GM21825 (cell line): Measurements from ENCODE around the gene TMEM45A.
"Not testable (repeated sequence)": the region's sequence is repeated elsewhere in the genome, so short reads cannot be mapped to it uniquely, and the experiment has no call there.

ENCODE experiments used
- ATAC-seq: cut with Tn5 transposase; IDR thresholded peaks from one replicate; pipeline ENCODE4 v1.9.1; 2021; ENCODE audit warnings: mild to moderate bottlenecking, moderate library complexity; ENCODE audit not compliant: unreplicated experiment

TMEM45A gene

GRCh38 chr3:100563652-100564211 lies 71.3 kb downstream of the TMEM45A start:
- no peak for ATAC-seq

DNA sequence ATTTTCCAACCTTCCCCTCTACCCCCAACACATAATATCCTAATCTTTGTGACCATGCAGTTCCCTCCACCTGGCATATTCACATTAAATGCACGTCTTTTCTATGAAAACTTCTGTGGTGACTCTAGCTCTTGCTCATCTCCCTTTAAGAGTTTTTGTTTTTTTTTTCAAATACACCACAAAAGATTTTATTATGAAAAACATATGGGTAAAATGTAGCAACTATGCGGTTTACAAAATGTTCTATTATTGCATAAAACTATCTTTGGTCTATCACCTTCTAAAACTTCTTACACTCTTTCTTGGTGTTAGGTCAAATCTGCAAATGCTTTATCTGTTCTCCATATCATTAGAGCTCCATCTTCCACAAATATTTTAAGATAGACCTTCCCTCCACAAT lies 78.4 kb downstream of the TMEM45A start:
- ATAC-seq, result no peak

DNA sequence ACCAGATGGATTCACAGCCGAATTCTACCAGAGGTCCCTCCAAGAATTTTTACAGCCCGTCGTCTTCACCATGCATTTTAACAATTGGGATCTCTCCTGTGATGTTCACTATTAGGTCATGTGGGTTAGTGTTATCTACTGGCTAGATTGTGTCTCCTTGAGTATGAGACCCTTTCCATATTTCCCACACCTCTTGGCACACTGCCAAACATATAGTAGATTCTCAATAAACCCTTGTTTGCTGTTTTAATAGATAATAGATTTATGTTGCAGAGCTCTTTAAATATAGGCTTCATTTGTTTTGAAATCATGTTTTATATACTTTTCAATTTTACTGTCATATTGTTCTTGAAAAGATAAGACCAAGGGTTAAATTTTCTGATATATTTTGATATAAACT lies 82.1 kb downstream of the TMEM45A start:
- no peak for ATAC-seq

GRCh38 chr3:100575704-100576103 lies 83.3 kb downstream of the TMEM45A start:
- ATAC-seq, result no peak

DNA sequence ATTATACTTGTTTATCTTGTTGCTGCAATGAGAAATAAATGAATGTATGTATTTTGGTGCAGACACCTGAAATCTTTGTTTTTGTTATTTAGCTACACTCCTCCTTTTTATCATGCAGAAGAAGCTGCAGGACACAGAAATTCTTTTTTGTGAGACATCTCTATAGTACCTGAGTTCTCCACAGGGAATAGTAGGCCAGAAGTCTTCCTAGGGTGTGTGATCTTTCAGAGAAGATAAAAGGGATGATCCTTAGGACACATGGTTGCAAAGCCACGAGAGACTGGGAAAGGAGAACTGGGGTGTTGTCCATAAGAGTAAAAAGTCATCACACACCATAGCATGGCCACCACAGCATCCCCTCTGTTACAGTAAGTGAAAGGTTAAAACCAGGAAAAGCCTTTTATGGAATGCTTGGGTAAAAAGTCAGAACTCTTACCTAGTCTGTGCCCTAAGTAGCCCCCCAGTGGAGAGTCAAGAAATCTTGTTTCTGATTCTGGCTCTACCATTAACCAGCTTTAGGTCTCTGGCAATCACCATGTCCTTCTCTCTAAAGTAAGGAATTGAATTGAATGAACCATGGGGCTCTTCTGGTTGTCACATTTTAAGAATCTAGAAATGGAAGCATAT lies 85.1 kb downstream of the TMEM45A start:
- no peak for ATAC-seq

- ATAC-seq, result no peak
Measured at GRCh38 chr3:100578646-100579045, 86.2 kb downstream of the TMEM45A start.

- ATAC-seq, result no peak
Measured at GRCh38 chr3:100580147-100580546, 87.7 kb downstream of the TMEM45A start.

DNA sequence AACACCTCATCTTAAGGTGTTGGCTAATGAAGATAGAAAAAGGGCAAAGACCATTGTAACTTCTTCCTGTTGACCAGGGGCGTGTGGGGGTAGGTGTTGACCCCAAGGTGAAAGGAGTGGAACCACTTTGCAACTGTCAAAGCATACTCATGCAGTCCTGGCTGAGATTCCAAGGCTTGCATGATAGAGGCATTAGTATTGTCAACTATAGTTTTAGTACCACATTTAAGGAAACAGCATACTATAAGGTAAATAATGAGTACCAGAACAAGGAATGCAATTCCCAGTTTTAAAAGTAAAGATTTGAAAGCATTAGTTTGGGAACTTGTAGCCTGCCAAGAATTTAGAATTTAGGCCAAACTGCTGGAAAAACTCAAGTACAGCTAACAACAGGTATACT lies 89.2 kb downstream of the TMEM45A start:
- no peak for ATAC-seq

GRCh38 chr3:100582157-100582556 lies 89.7 kb downstream of the TMEM45A start:
- not testable (repeated sequence) for ATAC-seq

- no peak for ATAC-seq
Measured at GRCh38 chr3:100584101-100584660, 91.8 kb downstream of the TMEM45A start.

DNA sequence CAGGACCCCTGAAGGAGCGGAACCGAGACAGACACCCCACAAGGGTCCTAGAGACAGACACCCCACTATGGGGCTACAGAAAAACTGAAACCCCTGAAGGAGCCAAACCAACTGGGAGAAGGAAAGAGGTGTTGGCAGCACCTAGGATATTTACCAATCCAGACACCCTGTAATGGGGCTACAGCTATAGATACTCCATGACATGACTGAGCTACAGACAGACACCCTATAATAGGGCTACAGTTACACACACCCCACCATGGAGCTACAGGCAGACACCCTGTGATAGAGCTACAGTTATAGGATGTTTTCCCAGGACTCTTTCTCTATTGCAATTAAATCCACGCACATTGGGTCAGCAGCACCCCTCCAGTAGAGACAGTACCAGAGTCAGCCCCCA lies 94.4 kb downstream of the TMEM45A start:
- ATAC-seq, result no peak

GRCh38 chr3:100588251-100588650 lies 95.8 kb downstream of the TMEM45A start:
- no peak for ATAC-seq

- peak; percentile 82 for ATAC-seq
Measured at GRCh38 chr3:100590114-100590839, 97.9 kb downstream of the TMEM45A start.

- ATAC-seq, result no peak
Measured at GRCh38 chr3:100590840-100591147, 98.4 kb downstream of the TMEM45A start.

GRCh38 chr3:100591411-100591810 lies 99.0 kb downstream of the TMEM45A start:
- ATAC-seq, result no peak

GRCh38 chr3:100600181-100601042 lies 108.0 kb downstream of the TMEM45A start:
- no peak for ATAC-seq

DNA sequence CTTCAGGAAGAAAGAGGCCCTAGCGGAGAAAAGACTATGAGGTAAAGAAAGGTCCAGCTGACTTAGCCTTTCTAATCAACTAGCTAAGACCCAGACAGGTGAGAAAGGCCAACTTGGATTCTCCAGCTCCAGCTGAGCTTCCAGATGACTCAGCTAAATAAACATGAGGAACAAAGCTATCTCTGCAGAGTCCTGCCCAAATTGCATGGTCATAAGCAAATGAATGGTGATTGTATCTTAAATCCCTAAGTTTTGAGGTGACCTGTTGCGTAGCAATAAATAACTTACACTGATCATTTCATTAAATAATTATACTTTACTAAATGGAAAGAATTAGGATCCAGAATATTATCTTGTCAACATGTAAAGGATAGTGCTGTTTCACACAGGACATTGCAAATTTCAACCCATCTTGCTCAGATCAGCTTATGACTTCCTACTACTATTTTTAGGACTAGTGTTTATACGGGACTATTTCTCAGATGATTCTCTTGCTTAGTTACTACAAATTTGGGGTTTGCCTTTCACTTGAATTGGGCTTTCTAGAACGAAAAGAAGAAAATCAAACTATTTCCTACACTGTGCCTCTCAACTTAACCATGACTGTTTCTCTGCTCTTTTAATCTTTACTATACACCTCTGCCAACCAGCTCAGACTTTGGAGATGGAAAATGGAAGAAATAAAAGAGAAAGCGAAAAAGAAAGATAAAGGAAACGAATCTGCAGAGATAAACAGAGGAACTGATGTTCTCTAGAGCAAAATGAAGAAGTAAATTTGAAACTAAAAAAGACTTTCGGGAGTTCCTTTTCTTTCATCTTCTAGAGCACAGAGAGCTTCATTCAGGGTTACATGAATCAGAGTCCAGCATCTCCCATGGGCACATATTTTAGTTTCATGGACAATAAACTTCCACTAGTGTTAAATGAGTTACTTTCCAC lies 110.4 kb downstream of the TMEM45A start:
- ATAC-seq, result peak; percentile 42

DNA sequence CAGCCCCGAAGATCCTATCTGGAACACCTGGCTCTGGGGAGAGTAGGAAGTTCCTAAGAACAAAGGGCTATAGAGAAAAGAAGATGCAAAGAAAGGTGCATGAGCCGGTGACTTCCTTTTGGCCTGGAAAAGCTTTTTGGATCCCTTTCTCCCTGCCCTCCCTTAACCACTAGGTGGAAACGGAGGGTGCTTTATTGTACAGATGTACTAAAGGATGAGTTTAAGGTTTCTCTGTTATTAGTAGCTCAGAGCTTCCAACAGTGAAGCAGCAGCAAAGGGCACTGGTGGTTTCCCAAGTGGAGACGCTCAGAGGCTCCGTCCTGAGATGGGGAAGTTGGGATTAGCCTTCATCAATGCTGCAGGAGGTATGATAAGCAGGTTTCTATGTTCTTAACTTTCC lies 111.0 kb downstream of the TMEM45A start:
- peak; percentile 34 for ATAC-seq

GRCh38 chr3:100605358-100605757 lies 112.9 kb downstream of the TMEM45A start:
- ATAC-seq, result no peak

DNA sequence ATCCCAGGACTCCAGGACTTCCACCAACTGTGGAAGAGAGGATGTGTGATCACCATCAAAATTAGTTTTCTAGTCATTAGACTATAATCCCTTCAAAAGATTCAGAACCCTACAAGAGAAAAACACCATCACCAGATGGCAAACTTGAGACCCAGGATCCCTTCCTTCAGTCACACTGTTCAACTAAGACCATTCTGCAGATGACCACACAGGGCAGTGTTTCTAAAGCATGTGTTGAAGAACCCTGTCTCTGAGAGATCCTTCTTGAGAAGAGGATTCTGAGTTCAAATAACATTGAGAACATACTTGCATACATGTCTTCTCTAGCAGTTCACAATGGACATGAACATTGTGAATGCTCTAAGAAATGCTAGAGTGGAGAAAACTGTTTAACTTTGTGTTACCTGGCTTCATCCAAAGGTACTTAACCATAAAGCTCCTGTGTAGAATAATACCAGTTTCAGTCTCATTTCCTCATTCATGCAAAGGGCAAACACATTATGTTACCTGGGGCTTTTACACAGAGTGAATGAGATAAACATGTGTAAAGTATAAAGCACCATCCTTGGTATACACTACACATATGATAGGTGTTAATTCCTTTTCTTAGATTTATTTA lies 114.6 kb downstream of the TMEM45A start:
- peak; percentile 84 for ATAC-seq
